ENCODE results near the gene SPRY2. TPM values are rescaled to one million over a fixed set of nuclear protein-coding genes. Genes with fewer than 3 reads are reported as not detected.

The SPRY2 gene
- polyA plus RNA-seq, 2 of the 4 experiments (the other 2 are of a cell fraction) = 5.9 to 23.1 TPM

- Histone ChIP-seq H3K27ac (no peak overlapping the region), H3K4me3 (no peak overlapping the region), H3K4me1 (peaks cover 7% of the 10 kb centered on the region; the same call in 2 of the 3 replicates), H3K9me3 (no peaks in the 10 kb centered on the region), H3K4me2 (no peak overlapping the region)
- ATAC-seq (no peak), DNase-seq (ENCODE audit: low read depth in 1 of 2, low spot score in 1 of 2) (no peak), FAIRE-seq (no peak)
- POLR2A ChIA-PET = no interaction called here
- CTCF ChIA-PET = no interaction called here
- TF ChIP-seq HOXA7 (CRISPR knock-in tag; IDR thresholded peaks at IDR 0.05) (no peak), RNF2 (IDR thresholded peaks at IDR 0.05; ENCODE audit: borderline replicate concordance, low read depth) (no peak), PBX3 (IDR thresholded peaks at IDR 0.05) (no peak), GATA3 (IDR thresholded peaks at IDR 0.05; ENCODE audit: borderline replicate concordance) (no peak), CEBPB (IDR thresholded peaks at IDR 0.05) (no peak), CTCF (IDR thresholded peaks at IDR 0.05) (no peak), CBX2 (IDR thresholded peaks at IDR 0.05; ENCODE audit: borderline replicate concordance, low read depth) (no peak), SMC3 (IDR thresholded peaks at IDR 0.05) (no peak), EP300 (IDR thresholded peaks at IDR 0.05) (no peak), ATOH8 (CRISPR knock-in tag; IDR thresholded peaks at IDR 0.05; ENCODE audit: low read depth) (no peak), RARB (CRISPR knock-in tag; IDR thresholded peaks at IDR 0.05) (no peak), HOXB13 (CRISPR knock-in tag; IDR thresholded peaks at IDR 0.05; ENCODE audit: low read depth) (no peak), ESRRA (IDR thresholded peaks at IDR 0.05; ENCODE audit: borderline replicate concordance, low read length) (no peak), RFX5 (IDR thresholded peaks at IDR 0.05) (no peak), USF2 (IDR thresholded peaks at IDR 0.05) (no peak)
- TF ChIP-seq, protein P1, sequence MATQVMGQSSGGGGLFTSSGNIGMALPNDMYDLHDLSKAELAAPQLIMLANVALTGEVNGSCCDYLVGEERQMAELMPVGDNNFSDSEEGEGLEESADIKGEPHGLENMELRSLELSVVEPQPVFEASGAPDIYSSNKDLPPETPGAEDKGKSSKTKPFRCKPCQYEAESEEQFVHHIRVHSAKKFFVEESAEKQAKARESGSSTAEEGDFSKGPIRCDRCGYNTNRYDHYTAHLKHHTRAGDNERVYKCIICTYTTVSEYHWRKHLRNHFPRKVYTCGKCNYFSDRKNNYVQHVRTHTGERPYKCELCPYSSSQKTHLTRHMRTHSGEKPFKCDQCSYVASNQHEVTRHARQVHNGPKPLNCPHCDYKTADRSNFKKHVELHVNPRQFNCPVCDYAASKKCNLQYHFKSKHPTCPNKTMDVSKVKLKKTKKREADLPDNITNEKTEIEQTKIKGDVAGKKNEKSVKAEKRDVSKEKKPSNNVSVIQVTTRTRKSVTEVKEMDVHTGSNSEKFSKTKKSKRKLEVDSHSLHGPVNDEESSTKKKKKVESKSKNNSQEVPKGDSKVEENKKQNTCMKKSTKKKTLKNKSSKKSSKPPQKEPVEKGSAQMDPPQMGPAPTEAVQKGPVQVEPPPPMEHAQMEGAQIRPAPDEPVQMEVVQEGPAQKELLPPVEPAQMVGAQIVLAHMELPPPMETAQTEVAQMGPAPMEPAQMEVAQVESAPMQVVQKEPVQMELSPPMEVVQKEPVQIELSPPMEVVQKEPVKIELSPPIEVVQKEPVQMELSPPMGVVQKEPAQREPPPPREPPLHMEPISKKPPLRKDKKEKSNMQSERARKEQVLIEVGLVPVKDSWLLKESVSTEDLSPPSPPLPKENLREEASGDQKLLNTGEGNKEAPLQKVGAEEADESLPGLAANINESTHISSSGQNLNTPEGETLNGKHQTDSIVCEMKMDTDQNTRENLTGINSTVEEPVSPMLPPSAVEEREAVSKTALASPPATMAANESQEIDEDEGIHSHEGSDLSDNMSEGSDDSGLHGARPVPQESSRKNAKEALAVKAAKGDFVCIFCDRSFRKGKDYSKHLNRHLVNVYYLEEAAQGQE (IDR thresholded peaks at IDR 0.05) = no peak
- TF ChIP-seq, protein P2, sequence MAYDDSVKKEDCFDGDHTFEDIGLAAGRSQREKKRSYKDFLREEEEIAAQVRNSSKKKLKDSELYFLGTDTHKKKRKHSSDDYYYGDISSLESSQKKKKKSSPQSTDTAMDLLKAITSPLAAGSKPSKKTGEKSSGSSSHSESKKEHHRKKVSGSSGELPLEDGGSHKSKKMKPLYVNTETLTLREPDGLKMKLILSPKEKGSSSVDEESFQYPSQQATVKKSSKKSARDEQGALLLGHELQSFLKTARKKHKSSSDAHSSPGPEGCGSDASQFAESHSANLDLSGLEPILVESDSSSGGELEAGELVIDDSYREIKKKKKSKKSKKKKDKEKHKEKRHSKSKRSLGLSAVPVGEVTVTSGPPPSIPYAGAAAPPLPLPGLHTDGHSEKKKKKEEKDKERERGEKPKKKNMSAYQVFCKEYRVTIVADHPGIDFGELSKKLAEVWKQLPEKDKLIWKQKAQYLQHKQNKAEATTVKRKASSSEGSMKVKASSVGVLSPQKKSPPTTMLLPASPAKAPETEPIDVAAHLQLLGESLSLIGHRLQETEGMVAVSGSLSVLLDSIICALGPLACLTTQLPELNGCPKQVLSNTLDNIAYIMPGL (CRISPR knock-in tag; IDR thresholded peaks at IDR 0.05; ENCODE audit: borderline replicate concordance) = no peak
- WGBS (ENCODE audit: missing lambda C conversion rate) = 86% methylated on average over 6 of the region's 6 CpGs
Observed at GRCh38 chr13:80371840-80372509, 31.0 kb upstream of the SPRY2 start.

Data from A549 (cell line).